WTC11 (cell line): ENCODE data around the gene PRKCB.

Experiments
- FOXK1 ChIP-seq: sonication (generic); formaldehyde crosslinking; IDR thresholded peaks from 2 replicates; pipeline ENCODE4 v1.8.0; 2022; ENCODE audit warnings: mild to moderate bottlenecking, moderate library complexity, missing genetic modification reagents
- JUN ChIP-seq: sonication (generic); formaldehyde crosslinking; IDR thresholded peaks from 2 replicates; pipeline ENCODE4 v1.8.0; 2023; ENCODE audit warnings: mild to moderate bottlenecking, missing genetic modification reagents
- SP1 ChIP-seq: sonication (generic); formaldehyde crosslinking; conservative IDR thresholded peaks from 2 replicates; pipeline ENCODE4 v1.8.1; 2022; ENCODE audit warnings: missing genetic modification reagents
- TP53 ChIP-seq: sonication (generic); formaldehyde crosslinking; IDR thresholded peaks from 2 replicates; pipeline ENCODE4 v1.8.1; 2023; ENCODE audit warnings: mild to moderate bottlenecking, missing genetic modification reagents
- ZNF423 ChIP-seq: fragments of 250-450 bp; sonication (Bioruptor Pico); IDR thresholded peaks from 2 replicates; pipeline ENCODE4 v2.1.2; 2022; ENCODE audit warnings: mild to moderate bottlenecking, moderate library complexity
- TF ChIP-seq, protein P1 (sequence below): fragments of 200-600 bp; IDR thresholded peaks from 2 replicates; pipeline ENCODE4 v1.8.0; 2022; ENCODE audit warnings: antibody characterized with exemption
- TF ChIP-seq, protein P2 (sequence below): sonication (generic); formaldehyde crosslinking; IDR thresholded peaks from 2 replicates; pipeline ENCODE4 v1.8.1; 2023; ENCODE audit warnings: mild to moderate bottlenecking, missing genetic modification reagents
- TF ChIP-seq, protein P3 (sequence below): sonication (generic); formaldehyde crosslinking; IDR thresholded peaks from 2 replicates; pipeline ENCODE4 v1.8.0; 2022; ENCODE audit warnings: mild to moderate bottlenecking, missing genetic modification reagents
- TF ChIP-seq, protein P4 (sequence below): sonication (generic); formaldehyde crosslinking; conservative IDR thresholded peaks from 2 replicates; pipeline ENCODE4 v1.8.1; 2022; ENCODE audit warnings: mild to moderate bottlenecking, missing genetic modification reagents

DNA sequence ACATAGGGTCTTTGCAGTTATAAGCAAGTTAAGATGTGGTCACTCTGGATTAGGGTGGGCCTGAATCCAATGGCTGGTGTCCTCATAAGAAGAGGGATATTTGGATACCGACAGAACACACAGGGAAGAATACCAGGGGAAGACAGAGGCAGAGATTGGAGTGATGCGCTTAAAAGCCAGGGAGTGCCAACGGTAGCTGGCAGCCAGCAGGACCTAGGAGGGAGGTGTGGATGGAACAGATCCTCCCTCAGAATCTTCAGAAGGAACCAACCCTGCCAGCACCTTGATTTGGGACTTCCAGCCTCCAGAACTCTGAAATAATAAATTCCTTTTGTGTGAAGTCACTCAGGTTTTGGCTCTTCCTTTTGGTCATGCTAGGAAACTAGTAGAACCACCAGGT is 310.1 kb downstream of the PRKCB start:
- TF ChIP-seq, protein P1, sequence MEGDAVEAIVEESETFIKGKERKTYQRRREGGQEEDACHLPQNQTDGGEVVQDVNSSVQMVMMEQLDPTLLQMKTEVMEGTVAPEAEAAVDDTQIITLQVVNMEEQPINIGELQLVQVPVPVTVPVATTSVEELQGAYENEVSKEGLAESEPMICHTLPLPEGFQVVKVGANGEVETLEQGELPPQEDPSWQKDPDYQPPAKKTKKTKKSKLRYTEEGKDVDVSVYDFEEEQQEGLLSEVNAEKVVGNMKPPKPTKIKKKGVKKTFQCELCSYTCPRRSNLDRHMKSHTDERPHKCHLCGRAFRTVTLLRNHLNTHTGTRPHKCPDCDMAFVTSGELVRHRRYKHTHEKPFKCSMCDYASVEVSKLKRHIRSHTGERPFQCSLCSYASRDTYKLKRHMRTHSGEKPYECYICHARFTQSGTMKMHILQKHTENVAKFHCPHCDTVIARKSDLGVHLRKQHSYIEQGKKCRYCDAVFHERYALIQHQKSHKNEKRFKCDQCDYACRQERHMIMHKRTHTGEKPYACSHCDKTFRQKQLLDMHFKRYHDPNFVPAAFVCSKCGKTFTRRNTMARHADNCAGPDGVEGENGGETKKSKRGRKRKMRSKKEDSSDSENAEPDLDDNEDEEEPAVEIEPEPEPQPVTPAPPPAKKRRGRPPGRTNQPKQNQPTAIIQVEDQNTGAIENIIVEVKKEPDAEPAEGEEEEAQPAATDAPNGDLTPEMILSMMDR: no peak
- TF ChIP-seq SP1 (CRISPR knock-in tag) (no peak), FOXK1 (CRISPR knock-in tag) (no peak), JUN (CRISPR knock-in tag) (no peak), ZNF423 (no peak), TP53 (no peak)
- TF ChIP-seq, protein P2, sequence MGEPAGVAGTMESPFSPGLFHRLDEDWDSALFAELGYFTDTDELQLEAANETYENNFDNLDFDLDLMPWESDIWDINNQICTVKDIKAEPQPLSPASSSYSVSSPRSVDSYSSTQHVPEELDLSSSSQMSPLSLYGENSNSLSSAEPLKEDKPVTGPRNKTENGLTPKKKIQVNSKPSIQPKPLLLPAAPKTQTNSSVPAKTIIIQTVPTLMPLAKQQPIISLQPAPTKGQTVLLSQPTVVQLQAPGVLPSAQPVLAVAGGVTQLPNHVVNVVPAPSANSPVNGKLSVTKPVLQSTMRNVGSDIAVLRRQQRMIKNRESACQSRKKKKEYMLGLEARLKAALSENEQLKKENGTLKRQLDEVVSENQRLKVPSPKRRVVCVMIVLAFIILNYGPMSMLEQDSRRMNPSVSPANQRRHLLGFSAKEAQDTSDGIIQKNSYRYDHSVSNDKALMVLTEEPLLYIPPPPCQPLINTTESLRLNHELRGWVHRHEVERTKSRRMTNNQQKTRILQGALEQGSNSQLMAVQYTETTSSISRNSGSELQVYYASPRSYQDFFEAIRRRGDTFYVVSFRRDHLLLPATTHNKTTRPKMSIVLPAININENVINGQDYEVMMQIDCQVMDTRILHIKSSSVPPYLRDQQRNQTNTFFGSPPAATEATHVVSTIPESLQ: no peak
- TF ChIP-seq, protein P3, sequence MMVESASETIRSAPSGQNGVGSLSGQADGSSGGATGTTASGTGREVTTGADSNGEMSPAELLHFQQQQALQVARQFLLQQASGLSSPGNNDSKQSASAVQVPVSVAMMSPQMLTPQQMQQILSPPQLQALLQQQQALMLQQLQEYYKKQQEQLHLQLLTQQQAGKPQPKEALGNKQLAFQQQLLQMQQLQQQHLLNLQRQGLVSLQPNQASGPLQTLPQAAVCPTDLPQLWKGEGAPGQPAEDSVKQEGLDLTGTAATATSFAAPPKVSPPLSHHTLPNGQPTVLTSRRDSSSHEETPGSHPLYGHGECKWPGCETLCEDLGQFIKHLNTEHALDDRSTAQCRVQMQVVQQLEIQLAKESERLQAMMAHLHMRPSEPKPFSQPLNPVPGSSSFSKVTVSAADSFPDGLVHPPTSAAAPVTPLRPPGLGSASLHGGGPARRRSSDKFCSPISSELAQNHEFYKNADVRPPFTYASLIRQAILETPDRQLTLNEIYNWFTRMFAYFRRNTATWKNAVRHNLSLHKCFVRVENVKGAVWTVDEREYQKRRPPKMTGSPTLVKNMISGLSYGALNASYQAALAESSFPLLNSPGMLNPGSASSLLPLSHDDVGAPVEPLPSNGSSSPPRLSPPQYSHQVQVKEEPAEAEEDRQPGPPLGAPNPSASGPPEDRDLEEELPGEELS (CRISPR knock-in tag): no peak
- TF ChIP-seq, protein P4, sequence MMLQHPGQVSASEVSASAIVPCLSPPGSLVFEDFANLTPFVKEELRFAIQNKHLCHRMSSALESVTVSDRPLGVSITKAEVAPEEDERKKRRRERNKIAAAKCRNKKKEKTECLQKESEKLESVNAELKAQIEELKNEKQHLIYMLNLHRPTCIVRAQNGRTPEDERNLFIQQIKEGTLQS (CRISPR knock-in tag): no peak
